ENCODE results near the gene MSL1.
A peak's percentile ranks its signal among the peaks of the same experiment; 100 is the strongest.

MSL1 gene

GRCh38 chr17:40113907-40114245 is 7.9 kb upstream of the MSL1 start:
- no peak for TF ChIP-seq CTCF (conservative IDR thresholded peaks at IDR 0.05)
- no peak for TF ChIP-seq ZFX (IDR thresholded peaks at IDR 0.05)
- peak overlapping the region; percentile 90 for H3K27ac ChIP-seq

- TF ChIP-seq CTCF (conservative IDR thresholded peaks at IDR 0.05) (no peak), ZFX (IDR thresholded peaks at IDR 0.05) (no peak)
- H3K27ac ChIP-seq = peak overlapping the region; percentile 90
Observed at GRCh38 chr17:40115101-40115436, 6.7 kb upstream of the MSL1 start.

- peak overlapping the region; percentile 97 for H3K27ac ChIP-seq
- TF ChIP-seq ZFX (IDR thresholded peaks at IDR 0.05) (peak; percentile 85), CTCF (conservative IDR thresholded peaks at IDR 0.05) (no peak; the same call in 1 of the 2 replicates)
Observed at GRCh38 chr17:40122136-40122998, 596 bp downstream of the MSL1 start.

GRCh38 chr17:40122999-40123810 is 1.4 kb downstream of the MSL1 start:
- peak overlapping the region; percentile 97 for H3K27ac ChIP-seq
- TF ChIP-seq ZFX (IDR thresholded peaks at IDR 0.05) (no peak), CTCF (conservative IDR thresholded peaks at IDR 0.05) (no peak)

GRCh38 chr17:40123811-40124114 is 2.0 kb downstream of the MSL1 start:
- peak overlapping the region; percentile 97 for H3K27ac ChIP-seq
- TF ChIP-seq CTCF (conservative IDR thresholded peaks at IDR 0.05) = no peak
- no peak for TF ChIP-seq ZFX (IDR thresholded peaks at IDR 0.05)

- H3K27ac ChIP-seq = peak overlapping the region; percentile 34; the same call in 1 of the 2 replicates
- TF ChIP-seq ZFX (IDR thresholded peaks at IDR 0.05) = no peak
- TF ChIP-seq CTCF (conservative IDR thresholded peaks at IDR 0.05) = no peak
Observed at GRCh38 chr17:40124279-40125141, 2.7 kb downstream of the MSL1 start.
